GM12878 (cell line): ENCODE results near the gene CXADR. TPM values are rescaled to one million over a fixed set of nuclear protein-coding genes. Genes with fewer than 3 reads are reported as not detected.

Experiments used
- ATAC-seq: fragments of 200-7000 bp; cut with Tn5 transposase; 3 replicates; pipeline ENCODE4 v1.9.1; 2020; ENCODE audit warnings: mild to moderate bottlenecking, moderate library complexity
- BruUV-seq: library from RNA; stranded (reverse); fragments of 400-500 nt; replicated peaks from 2 replicates; lab custom pipeline; 2021; lab: Mats Ljungman, UMichigan
- CTCF ChIA-PET: fragments of 300-600 bp; sonication (Branson Sonifier 250); formaldehyde crosslinking; extraction: SDS; loops from one replicate; lab custom pipeline; 2021; ENCODE audit warnings: inconsistent platforms; lab: Yijun Ruan, JAX
- POLR2A ChIA-PET: fragments of 350-600 bp; formaldehyde crosslinking; extraction: SDS; loops from one replicate; lab custom pipeline; 2021; ENCODE audit warnings: inconsistent platforms; lab: Charles Lee
- RAD21 ChIA-PET: fragments of 300-600 bp; sonication (Branson Sonifier 250); formaldehyde crosslinking; loops from one replicate; lab custom pipeline; 2023; ENCODE audit warnings: antibody characterized with exemption; ENCODE audit not compliant: unreplicated experiment; lab: Charles Lee
- SMC1A ChIA-PET: fragments of 300-600 bp; sonication (Branson Sonifier 250); formaldehyde crosslinking; loops from one replicate; lab custom pipeline; 2023; ENCODE audit not compliant: unreplicated experiment, uncharacterized antibody; lab: Charles Lee
- DNase-seq: peaks from one replicate; pipeline ENCODE4 v3.0.0-alpha.2; 2011; ENCODE audit warnings: low read depth, low spot score
- FAIRE-seq: peaks from 3 replicates; lab custom pipeline; 2011; peaks lifted over from hg19 to GRCh38; lab: Jason Lieb, UNC
- H2AFZ ChIP-seq: 2 replicates; pipeline ENCODE4 v1.6.0; 2011; ENCODE audit warnings: low read depth, low read length, control low read depth; ENCODE audit not compliant: control insufficient read depth
- H3K27ac ChIP-seq: 2 replicates; pipeline ENCODE4 v1.5.1; 2011; ENCODE audit warnings: control low read depth; ENCODE audit not compliant: control insufficient read depth, insufficient read depth
- H3K27me3 ChIP-seq, 2 experiments: replicated peaks in 1 of 2; 2 replicates each; pipeline versions ENCODE4 v1.6.0 to v1.6.1; 2011; ENCODE audit warnings: low read length in 1 of 2; ENCODE audit not compliant: control insufficient read depth in 2 of 2, insufficient read depth in 2 of 2
- H3K36me3 ChIP-seq, 2 experiments: 2 replicates each; pipeline ENCODE4 v1.5.1; 2011; ENCODE audit warnings: low read length in 1 of 2; ENCODE audit not compliant: control insufficient read depth in 2 of 2, insufficient read depth in 2 of 2
- H3K4me1 ChIP-seq: 2 replicates; pipeline ENCODE4 v1.6.1; 2011; ENCODE audit warnings: mild to moderate bottlenecking, low read length, moderate library complexity, mixed read lengths; ENCODE audit not compliant: control insufficient read depth, insufficient read depth
- H3K4me2 ChIP-seq: 2 replicates; pipeline ENCODE4 v1.6.0; 2011; ENCODE audit warnings: control low read depth; ENCODE audit not compliant: control insufficient read depth, insufficient read depth
- H3K4me3 ChIP-seq: fragments of 200-600 bp; sonication (generic); 2 replicates; pipeline ENCODE4 v1.5.1; 2016
- H3K79me2 ChIP-seq: 2 replicates; pipeline ENCODE4 v1.6.0; 2011; ENCODE audit warnings: low read length; ENCODE audit not compliant: control insufficient read depth, insufficient read depth
- H3K9ac ChIP-seq: 2 replicates; pipeline ENCODE4 v1.8.0; 2011; ENCODE audit warnings: low read length, control low read depth, mixed read lengths; ENCODE audit not compliant: control insufficient read depth, insufficient read depth
- H3K9me3 ChIP-seq: replicated peaks from 3 replicates; pipeline ENCODE4 v1.5.1; 2011; ENCODE audit warnings: mild to moderate bottlenecking, low read length; ENCODE audit not compliant: control insufficient read depth, insufficient read depth
- H4K20me1 ChIP-seq: 2 replicates; pipeline ENCODE4 v1.6.0; 2011; ENCODE audit not compliant: control insufficient read depth, insufficient read depth
- CUX1 ChIP-seq: IDR thresholded peaks from 2 replicates; pipeline ENCODE4 v1.6.1; 2012; ENCODE audit warnings: improper control_type of control experiment, low read depth, low read length; ENCODE audit not compliant: insufficient replicate concordance
- DPF2 ChIP-seq: fragments of 450-650 bp; IDR thresholded peaks from 2 replicates; pipeline ENCODE4 v1.6.1; 2017; ENCODE audit warnings: mild to moderate bottlenecking
- FOS ChIP-seq: IDR thresholded peaks from 3 replicates; pipeline ENCODE4 v1.6.1; 2011; ENCODE audit warnings: borderline replicate concordance; ENCODE audit not compliant: insufficient read length; ENCODE audit errors: extremely low read depth
- IRF4 ChIP-seq: IDR thresholded peaks from 2 replicates; pipeline ENCODE4 v1.6.1; 2011; ENCODE audit warnings: low read depth, low read length
- JUND ChIP-seq: IDR thresholded peaks from 2 replicates; pipeline ENCODE4 v1.6.1; 2012; ENCODE audit warnings: low read depth, mild to moderate bottlenecking, low read length, improper control_type of control experiment, moderate library complexity
- REST ChIP-seq: IDR thresholded peaks from 2 replicates; pipeline ENCODE4 v1.6.1; 2012; ENCODE audit warnings: mild to moderate bottlenecking, low read depth, low read length
- SP1 ChIP-seq: IDR thresholded peaks from one replicate; pipeline ENCODE4 v1.6.1; 2011; ENCODE audit warnings: low read depth, low read length
- ZBTB11 ChIP-seq: fragments of 450-650 bp; formaldehyde crosslinking; IDR thresholded peaks from 2 replicates; pipeline ENCODE4 v1.5.0; 2022; ENCODE audit warnings: mild to moderate bottlenecking, missing genetic modification characterization
- ZNF24 ChIP-seq: fragments of 450-650 bp; IDR thresholded peaks from 2 replicates; pipeline ENCODE4 v1.6.1; 2017; ENCODE audit warnings: antibody characterized with exemption, mild to moderate bottlenecking
- ZSCAN29 ChIP-seq: fragments of 450-650 bp; IDR thresholded peaks from 2 replicates; pipeline ENCODE4 v1.6.1; 2017; ENCODE audit warnings: mild to moderate bottlenecking, moderate library complexity
- WGBS: methylation state at CpG from one replicate; pipeline ENCODE4 v1.1.6; 2016; ENCODE audit warnings: low lambda C conversion rate; ENCODE audit not compliant: insufficient replicate concordance, insufficient coverage; ENCODE audit errors: missing lambda C conversion rate; 5-methylcytosine and 5-hydroxymethylcytosine counted together
- in situ Hi-C: fragments of 300-500 bp; cut with MboI; formaldehyde crosslinking; loops from 9 replicates; pipeline ENCODE4 v1.14.3; 2018; ENCODE audit warnings: mixed read lengths
- intact Hi-C: fragments of 100-400 bp; cut with micrococcal nuclease; formaldehyde crosslinking; loops from one replicate; pipeline ENCODE4 v1.14.2; 2022; ENCODE audit not compliant: unreplicated experiment
- polyA plus RNA-seq, 11 experiments: library from polyadenylated mRNA; depleted of rRNA in 4 of 11; unstranded in 6 of 11; stranded (reverse) in 5 of 11; fragments of >200 nt; fragmentation: Nextera tagmentation in 4 of 11; fragmentation: Illumina TruSeq in 1 of 11; extraction: Ambion mirVana in 4 of 11; extraction: Trizol in 1 of 11; gene quantifications; 1 replicate in 1 of 11; 2 replicates in 10 of 11; pipeline versions ENCODE4 v1.2.1 to v1.2.3, GENCODE V29; 2011 to 2016; ENCODE audit warnings: inconsistent platforms in 2 of 11, missing spikeins in 2 of 11, low read depth in 1 of 11
- total RNA-seq, 4 experiments: library from RNA; depleted of rRNA in 3 of 4; stranded (reverse); fragments of >200 nt in 3 of 4; fragmentation: Illumina TruSeq in 1 of 4; extraction: Trizol in 1 of 4; gene quantifications; 2 replicates each; pipeline versions ENCODE4 v1.2.1 to v1.2.3, GENCODE V29; 2013 to 2021

CXADR gene
- total and polyA plus RNA-seq, 10 of the 15 experiments (the other 5 are each of a cell fraction or from before 2014, with no cell fraction given) = 0.01 to 0.64 (median 0.13) TPM

- no peaks in the 10 kb centered on the region for H3K9me3 ChIP-seq
- ATAC-seq = no peak
- no peaks in the 10 kb centered on the region for H3K4me1 ChIP-seq
- DNase-seq = no peak
- POLR2A ChIA-PET = no interaction called here
- no TSS peak for BruUV-seq
- intact Hi-C loops (no loop called here), in situ Hi-C loops (no loop called here)
- no peak overlapping the region for H2AFZ ChIP-seq
- no peaks in the 10 kb centered on the region for H4K20me1 ChIP-seq
- H3K27me3 ChIP-seq = no peaks in the 10 kb centered on the region
- no peak overlapping the region for H3K27ac ChIP-seq
- RAD21 ChIA-PET = no interaction called here
- no peak overlapping the region for H3K9ac ChIP-seq
- SMC1A ChIA-PET = no interaction called here
- FAIRE-seq = no peak
- H3K79me2 ChIP-seq = no peaks in the 10 kb centered on the region
- CTCF ChIA-PET = no interaction called here
- H3K4me2 ChIP-seq = no peak overlapping the region
- no peaks in the 10 kb centered on the region for H3K36me3 ChIP-seq
- H3K4me3 ChIP-seq = no peak overlapping the region
- WGBS = 100% methylated on average over 1 of the region's 1 CpG
- TF ChIP-seq ZSCAN29 = no peak
- no peak for TF ChIP-seq REST
- TF ChIP-seq ZNF24 = no peak
- TF ChIP-seq FOS = no peak
- no peak for TF ChIP-seq JUND
- TF ChIP-seq CUX1 = no peak
- no peak for TF ChIP-seq ZBTB11 (CRISPR knock-in tag)
- no peak for TF ChIP-seq SP1
- TF ChIP-seq IRF4 = no peak
- TF ChIP-seq DPF2 = no peak
These were observed 43.1 kb upstream of the CXADR start for GRCh38 chr21:17469727-17470126.
